ENCODE results near the gene PER2.

DNA sequence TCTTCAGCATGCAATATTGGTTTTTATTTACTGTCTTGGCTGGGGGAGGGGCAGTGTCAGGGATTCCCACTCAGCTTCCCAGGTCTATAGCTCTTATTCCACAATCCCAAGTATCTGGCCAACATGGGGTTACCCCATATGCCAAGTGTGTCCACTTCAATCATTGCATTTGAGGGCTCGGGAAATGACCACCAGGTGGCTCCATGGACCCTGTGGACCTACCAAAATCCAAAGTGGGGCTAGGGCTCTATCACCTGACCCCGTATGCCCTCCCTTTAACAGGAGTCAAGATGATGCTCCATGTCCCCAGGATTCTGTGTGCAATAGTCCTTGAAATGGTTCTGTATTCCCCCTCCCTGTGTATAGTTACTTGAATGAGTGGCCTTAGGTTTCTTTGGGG lies 19.8 kb upstream of the PER2 start:
- TF ChIP-seq CTCF (conservative IDR thresholded peaks at IDR 0.05; ENCODE audit: low read length) (peak; percentile 52; the same call in 1 of the 2 replicates), EZH2phosphoT487 (IDR thresholded peaks at IDR 0.05; ENCODE audit: borderline replicate concordance, low read depth, low read length) (no peak)
